ENCODE data around the gene MYH11.
"Not testable (repeated sequence)": the region's sequence is repeated elsewhere in the genome, so short reads cannot be mapped to it uniquely, and the experiment has no call there.

Gene MYH11

GRCh38 chr16:15839204-15839603 lies 17.6 kb downstream of the MYH11 start:
- not testable (repeated sequence) for DNase-seq (ENCODE audit: low spot score)

DNA sequence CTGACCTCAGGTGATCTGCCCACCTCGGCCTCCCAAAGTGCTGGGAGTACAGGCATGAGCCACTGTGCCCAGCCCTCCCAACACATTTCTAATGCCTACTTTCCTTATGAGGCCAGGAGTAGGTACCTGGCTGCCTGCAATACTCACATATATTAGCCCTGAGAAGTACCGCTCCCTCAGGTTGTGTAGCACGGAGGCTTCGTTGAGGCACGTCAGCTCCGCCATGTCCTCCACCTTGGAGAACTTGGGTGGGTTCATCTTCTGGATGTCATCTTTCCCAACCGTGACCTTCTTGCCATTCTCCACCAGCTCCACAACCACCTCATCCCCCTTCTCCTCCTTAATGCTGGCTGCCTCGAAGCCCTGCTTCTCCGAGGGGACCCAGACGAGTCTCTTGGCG lies 19.1 kb downstream of the MYH11 start:
- no peak for DNase-seq (ENCODE audit: low spot score)

- DNase-seq (ENCODE audit: low spot score) = no peak
These were observed 19.7 kb downstream of the MYH11 start for GRCh38 chr16:15836965-15837611.

DNA sequence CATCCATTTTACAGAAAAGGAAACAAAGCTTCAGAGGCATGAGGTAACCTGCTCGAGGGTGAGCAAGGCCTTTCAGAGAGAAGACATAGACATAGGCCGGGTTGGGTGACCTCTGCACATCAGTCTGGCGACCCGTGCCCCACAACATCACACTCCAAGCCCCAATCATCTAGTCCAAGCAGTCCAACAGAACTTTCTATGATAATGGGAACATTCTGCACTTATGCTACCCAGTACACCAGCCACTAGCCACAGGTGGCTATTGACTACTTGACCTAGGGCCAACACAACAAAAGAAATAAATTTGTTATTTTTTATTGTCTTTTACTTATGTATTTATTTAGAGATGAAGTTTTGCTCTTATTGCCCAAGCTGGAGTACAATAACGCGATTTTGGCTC lies 20.8 kb downstream of the MYH11 start:
- DNase-seq (ENCODE audit: low spot score) = no peak

DNA sequence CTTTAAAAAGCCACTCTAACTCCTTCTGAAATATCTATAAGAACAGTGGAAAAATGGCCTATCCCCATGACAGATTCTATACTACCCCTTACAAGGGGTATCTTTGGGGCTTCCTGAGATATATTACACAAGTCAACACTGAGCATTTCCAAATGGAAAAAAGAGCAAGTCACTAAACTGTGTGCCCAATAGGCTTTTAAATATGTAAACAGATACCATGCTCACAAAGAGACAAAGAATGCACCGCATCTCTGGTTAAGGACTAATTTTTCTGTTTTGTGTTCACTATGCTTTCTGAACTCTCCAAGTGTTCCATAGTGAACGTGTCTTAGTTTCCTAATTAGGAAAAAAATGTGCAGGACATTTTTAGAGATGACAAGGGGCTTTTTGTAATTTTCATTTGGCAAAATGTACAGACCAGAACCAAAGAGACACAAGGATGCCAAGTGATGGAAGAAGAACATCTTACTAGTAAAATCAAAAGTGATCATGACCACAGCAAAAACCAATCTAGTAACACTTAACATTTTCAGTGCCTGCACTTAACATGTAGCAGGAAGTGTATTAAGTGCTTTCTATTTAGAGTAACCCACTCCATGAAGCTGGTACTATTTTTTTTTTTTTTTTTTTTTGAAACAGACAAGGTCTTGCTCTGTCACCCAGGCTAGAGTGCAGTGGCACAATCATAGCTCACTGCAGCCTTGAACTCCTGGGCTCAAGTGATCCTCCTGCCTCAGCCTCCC lies 21.5 kb downstream of the MYH11 start:
- no peak for DNase-seq (ENCODE audit: low spot score)

- no peak for DNase-seq (ENCODE audit: low spot score)
These were observed 22.3 kb downstream of the MYH11 start for GRCh38 chr16:15834502-15834901.

GRCh38 chr16:15833541-15833940 lies 23.3 kb downstream of the MYH11 start:
- DNase-seq (ENCODE audit: low spot score) = no peak

- DNase-seq (ENCODE audit: low spot score) = no peak
These were observed 24.6 kb downstream of the MYH11 start for GRCh38 chr16:15832241-15832640.

DNA sequence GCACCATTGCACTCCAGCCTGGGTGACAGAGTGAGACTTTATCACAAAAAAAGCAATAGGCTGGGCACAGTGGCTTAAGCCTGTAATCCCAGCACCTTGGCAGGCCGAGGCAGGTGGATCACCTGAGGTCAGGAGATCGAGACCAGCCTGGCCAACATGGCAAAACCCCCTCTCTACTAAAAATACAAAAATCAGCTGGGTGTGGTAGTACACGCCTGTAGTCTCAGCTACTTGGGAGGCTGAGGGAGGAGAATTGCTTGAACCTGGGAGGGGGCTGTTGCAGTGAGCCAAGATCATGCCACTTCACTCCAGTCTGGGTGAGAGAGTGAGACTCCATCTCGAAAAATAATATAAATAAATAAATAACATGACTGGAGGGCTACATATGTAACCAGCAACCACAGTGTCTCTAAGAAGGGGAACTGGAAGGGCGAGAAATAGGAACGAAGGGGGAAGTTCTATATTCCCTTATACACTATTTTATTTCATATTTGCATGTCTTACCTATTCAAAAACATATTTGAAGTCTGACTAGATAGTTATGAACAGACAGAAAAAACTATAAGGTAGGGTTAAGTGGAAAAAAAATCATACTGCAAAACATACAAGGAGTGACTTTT lies 25.9 kb downstream of the MYH11 start:
- no peak for DNase-seq (ENCODE audit: low spot score)

GRCh38 chr16:15829460-15829859 lies 27.4 kb downstream of the MYH11 start:
- DNase-seq (ENCODE audit: low spot score) = no peak

GRCh38 chr16:15827709-15828343 lies 29.0 kb downstream of the MYH11 start:
- no peak for DNase-seq (ENCODE audit: low spot score)

DNA sequence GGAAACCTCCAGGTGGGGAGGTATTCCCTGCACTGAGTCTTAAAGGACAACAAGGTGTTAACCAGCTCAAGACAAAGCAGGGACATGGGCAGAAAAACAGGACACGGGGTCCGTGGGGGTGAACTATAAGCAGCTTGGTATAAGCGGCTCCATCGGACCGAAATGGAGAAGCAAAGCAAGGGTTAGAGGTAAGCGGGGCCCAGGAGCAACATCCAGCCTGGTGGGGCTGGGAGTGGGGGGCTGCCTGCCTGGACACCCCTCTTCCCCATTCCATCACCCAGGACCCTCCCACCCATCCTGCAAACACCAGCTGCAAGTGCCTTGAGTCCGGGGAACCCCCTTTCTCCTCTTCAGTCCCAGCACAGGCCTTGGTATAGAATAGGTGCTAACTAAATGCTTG lies 29.5 kb downstream of the MYH11 start:
- DNase-seq (ENCODE audit: low spot score) = no peak

- DNase-seq (ENCODE audit: low spot score) = no peak
These were observed 31.0 kb downstream of the MYH11 start for GRCh38 chr16:15825750-15826305.

DNA sequence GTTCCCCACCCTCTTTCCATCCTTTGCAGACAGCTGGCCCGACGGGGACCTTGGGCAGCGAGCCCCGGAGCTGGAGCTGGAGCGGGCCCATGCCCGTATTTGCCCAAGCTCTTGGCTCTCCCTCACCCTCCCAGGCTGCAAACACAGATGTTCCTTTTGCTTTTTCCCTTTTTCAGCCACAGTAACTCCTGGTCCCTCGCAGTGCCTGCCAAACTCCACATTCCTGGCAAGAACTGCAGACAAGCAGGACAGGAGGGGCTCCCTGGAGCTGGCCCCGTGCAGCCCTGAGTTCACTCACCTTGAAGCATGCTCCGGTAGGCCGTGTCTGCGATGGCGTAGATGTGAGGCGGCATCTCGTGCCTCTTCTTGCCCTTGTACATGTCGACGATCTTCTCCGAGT lies 33.9 kb downstream of the MYH11 start:
- no peak for DNase-seq (ENCODE audit: low spot score)

DNA sequence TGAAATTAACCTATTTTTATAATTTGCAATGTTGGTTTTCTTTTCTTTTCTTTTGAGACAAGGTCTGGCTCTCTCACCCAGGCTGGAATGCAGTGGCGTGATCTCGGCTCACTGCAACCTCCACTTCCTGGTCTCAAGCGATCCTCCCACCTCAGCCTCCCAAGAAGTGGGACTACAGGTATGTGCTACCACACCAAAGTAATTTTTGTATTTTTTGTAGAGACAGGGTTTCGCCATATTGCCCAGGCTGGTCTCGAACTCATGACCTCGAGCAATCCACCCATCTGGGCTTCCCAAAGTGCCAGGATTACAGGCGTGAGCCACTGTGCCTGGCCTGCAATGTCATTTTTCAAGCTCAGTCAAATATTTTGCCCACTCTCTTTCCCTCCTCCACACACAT lies 36.0 kb downstream of the MYH11 start:
- DNase-seq (ENCODE audit: low spot score) = no peak

GRCh38 chr16:15819046-15819445 lies 37.8 kb downstream of the MYH11 start:
- DNase-seq (ENCODE audit: low spot score) = no peak

DNA sequence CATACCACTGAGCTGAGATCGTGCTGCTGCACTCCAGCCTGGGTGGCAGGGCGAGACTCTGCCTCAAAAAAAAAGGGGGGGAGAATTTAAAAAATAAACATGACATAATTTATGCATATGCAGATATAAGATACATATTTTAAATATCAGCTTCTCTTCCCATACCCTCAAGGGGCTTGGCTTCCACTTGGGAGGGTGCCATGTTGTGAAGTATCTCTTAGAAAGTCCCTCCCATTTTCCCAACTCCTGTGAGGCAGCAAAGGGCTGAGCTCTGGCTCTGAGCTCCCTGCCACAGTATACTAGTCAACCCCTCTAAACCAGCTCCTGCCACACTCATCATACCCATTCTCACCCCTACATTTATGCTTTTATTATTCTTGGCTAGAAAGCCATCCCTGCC lies 39.4 kb downstream of the MYH11 start:
- DNase-seq (ENCODE audit: low spot score) = no peak

GRCh38 chr16:15816228-15816627 lies 40.6 kb downstream of the MYH11 start:
- no peak for DNase-seq (ENCODE audit: low spot score)

DNA sequence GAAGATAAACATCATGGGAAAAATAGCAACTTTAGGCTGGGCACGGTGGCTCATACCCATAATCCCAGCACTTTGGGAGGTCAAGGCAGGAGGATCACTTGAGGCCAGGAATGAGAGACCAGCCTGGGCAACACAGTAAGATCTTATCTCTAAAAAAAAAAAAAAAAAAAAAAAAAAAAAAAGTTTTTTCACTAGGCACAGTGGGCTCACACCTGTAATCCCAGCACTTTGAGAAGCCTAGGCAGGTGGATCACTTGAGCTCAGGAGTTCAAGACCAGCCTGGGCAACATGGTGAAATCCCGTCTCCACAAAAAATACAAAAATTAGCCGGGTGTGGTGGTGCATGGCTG lies 44.5 kb downstream of the MYH11 start:
- DNase-seq (ENCODE audit: low spot score) = not testable (repeated sequence)

GRCh38 chr16:15811481-15812400 lies 45.1 kb downstream of the MYH11 start:
- DNase-seq (ENCODE audit: low spot score) = no peak

DNA sequence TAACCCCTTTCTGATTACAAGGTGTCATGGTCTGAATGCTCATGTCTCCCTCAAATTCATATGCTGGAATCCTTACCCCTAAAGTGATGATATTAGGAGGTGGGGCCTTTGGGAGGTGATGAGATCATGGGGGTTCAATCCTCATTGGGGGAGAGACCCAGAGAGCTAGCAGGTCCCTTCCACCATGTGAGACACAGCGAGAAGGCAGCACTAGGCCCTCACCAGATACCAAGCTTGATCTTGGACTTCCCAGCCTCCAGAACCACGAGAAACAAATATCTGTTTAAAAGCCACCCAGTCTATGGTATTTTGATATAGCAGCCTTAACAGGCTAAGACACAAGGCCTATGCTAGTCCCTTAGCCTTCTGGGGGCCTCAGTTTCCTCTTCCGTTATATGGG lies 45.9 kb downstream of the MYH11 start:
- no peak for DNase-seq (ENCODE audit: low spot score)

- no peak for DNase-seq (ENCODE audit: low spot score)
These were observed 46.4 kb downstream of the MYH11 start for GRCh38 chr16:15810411-15810810.
